GM12875 (cell line): ENCODE measurements around the gene MYH6.

Source experiments
- H3K4me3 ChIP-seq: one replicate; pipeline ENCODE4 v1.5.1; 2011; ENCODE audit warnings: low read depth, low read length, control low read depth
- TF ChIP-seq, protein P1 (sequence below): IDR thresholded peaks from 2 replicates; pipeline ENCODE4 v1.5.1; 2011; ENCODE audit warnings: low read depth, mild to moderate bottlenecking, control low read depth, inconsistent platforms, low read length, moderate library complexity, borderline replicate concordance; ENCODE audit not compliant: insufficient read depth

The MYH6 gene

DNA sequence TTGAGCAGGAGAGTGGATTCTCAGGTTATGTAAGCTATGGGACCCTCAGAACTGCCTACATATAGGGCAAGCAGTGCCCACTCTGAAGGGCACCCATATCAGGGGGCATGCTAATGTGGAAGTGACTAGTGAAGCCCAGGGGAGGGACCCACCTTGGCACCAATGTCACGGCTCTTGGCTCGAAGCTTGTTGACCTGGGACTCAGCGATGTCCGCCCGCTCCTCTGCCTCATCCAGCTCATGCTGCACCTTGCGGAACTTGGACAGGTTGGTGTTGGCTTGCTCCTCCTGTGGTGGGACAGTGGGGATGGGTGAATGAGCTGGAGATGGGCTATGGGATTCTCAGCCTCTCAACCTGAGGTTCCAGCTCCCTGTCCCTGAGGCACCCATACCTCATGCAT is 25.8 kb downstream of the MYH6 start:
- TF ChIP-seq, protein P1, sequence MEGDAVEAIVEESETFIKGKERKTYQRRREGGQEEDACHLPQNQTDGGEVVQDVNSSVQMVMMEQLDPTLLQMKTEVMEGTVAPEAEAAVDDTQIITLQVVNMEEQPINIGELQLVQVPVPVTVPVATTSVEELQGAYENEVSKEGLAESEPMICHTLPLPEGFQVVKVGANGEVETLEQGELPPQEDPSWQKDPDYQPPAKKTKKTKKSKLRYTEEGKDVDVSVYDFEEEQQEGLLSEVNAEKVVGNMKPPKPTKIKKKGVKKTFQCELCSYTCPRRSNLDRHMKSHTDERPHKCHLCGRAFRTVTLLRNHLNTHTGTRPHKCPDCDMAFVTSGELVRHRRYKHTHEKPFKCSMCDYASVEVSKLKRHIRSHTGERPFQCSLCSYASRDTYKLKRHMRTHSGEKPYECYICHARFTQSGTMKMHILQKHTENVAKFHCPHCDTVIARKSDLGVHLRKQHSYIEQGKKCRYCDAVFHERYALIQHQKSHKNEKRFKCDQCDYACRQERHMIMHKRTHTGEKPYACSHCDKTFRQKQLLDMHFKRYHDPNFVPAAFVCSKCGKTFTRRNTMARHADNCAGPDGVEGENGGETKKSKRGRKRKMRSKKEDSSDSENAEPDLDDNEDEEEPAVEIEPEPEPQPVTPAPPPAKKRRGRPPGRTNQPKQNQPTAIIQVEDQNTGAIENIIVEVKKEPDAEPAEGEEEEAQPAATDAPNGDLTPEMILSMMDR, result no peak

DNA sequence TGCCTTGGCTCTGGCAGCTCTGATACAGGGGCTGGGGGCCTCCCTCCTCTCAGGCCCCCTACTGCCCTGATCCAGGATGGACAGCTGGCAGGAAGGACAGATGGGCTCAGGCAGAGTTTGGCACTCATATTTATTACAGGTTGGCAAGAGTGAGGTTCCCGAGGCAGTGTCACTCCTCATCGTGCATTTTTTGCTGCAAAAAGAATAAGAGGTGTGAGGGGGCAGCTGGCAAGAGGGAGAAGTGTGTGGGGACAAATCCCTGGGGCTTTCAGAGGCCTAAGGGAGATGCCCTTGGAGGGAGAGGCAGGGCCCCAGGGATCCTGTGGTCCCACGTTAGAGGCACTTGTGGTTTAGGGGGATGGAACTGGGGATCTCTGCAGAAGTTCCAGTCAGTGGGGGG is 26.2 kb downstream of the MYH6 start:
- H3K4me3 ChIP-seq, result no peak overlapping the region
- TF ChIP-seq, protein P1, result no peak

More for the DNA sequence above, 25.8 kb downstream of the MYH6 start:
- H3K4me3 ChIP-seq, result no peak overlapping the region

DNA sequence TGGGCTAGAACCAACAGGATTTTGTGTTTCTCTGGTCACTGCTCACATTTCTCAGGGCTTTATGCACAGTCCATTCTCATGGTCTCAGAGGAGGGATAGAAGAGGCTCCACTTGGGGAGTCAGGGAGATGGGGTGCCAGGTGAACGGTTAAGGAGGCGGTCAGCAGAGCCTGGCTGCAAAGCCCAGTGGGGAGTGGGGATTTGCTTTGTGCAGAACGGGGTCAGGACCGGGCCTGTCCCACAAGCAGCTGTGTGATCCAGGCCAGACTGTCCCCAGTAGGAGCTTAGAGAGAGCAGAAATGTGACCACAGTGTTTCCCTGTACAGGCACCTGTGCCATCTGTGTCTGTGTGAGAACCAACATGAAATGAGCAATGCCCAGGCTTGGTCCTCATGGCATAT is 27.1 kb downstream of the MYH6 start:
- TF ChIP-seq, protein P1, result no peak
- H3K4me3 ChIP-seq, result no peak overlapping the region

DNA sequence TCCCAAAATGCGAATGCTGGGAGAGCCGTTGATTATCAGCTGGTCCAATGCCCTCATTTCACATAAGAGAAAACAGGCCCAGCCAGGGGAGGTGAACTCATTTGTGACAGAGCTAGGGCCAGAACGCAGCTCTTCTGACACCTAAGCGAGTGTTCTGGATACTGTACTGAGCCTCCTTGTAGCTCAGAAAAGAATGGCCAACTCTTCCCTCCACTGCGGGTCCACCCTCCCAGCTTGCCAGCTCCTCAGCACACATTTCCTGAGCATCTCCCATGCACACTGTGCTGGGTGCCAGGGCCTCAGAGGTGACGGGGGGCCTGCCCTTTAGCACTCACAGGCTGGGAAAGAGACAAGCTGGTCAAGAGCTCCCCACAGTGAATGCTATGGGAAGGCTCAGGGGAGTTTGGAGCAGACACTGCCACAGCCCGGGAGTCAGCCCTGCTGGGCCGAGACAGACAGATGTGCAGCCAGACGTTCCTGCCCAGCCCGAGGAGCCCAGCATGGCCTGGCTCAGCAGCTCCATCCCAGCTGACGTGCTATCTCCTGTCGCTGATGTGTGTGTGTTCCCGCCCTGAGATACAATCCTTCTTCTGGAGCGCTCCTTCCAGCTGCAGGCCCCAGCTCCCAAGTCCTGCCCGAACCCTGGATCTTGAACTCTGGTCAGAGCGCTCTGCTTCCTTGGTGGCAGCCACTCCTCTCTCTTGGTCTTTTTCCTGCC is 27.7 kb downstream of the MYH6 start:
- H3K4me3 ChIP-seq, result no peak overlapping the region
- TF ChIP-seq, protein P1, result no peak

DNA sequence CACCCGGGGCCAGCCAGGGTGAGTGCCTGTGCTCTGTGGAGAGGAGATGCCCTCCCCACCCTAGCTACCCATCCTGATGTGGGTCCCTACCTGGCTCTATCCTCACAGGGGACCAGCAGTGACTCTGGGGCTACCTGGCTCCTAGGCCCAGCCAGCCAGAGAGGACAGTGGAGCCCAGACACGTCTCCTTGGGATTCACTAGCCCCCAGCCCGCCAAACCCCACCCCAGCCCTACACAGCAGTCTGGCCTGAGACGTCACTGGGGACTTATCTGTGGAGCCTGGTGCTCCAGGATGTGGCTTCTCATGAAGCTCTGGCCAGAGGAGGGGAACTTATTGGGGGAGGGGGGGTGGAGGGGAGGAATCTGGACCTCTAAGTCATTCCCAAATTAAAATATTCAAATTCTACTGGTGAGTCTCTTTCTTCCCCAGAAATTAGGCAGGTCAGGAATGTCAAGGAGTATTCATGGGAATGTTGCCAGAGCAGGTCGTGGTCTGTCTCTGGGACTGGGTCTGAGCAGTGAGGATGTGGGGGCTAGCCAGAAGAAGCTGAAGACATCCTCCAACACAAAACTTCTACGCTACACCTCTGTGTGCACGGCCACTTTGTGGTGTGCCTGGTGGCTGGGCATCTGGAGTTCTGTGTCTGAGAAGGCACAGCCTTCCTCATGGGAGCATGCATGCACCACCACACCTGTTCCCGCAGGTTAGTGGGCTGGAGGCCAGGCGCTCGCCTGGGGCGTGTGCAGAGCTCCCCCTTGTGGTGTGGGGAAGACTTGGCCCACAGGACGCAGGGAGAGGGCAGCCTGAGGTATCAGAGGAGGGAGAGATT is 28.5 kb downstream of the MYH6 start:
- H3K4me3 ChIP-seq, result no peak overlapping the region
- TF ChIP-seq, protein P1, result peak; percentile 98

DNA sequence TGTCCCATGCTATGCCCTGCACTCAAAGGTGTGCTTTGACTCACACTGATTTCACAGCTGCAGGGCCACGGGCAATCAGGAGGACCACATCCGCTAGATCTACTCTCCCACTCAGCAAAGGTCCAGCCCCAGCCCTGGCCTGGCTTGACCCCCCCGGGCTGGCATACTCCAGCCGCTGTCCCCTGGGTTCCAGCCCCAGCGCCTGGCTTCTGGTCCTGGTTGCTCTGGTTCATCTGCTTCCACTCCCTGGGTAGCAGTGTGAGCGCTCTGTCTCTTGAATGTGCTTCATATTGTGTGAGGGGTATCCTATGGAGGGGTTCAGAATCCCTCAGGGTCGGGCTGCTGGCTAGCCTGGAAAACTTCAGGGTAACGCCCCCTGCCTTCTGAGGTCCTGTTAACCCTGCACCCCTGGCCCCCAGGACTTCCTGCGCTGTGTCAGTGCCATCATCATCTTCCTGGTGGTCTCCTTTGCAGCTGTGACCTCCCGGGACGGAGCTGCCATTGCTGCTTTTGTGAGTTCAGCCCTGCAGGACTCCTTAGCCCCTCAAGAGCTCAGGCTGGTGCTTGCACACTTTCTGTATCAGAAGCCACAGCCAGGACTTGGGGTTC is 29.4 kb downstream of the MYH6 start:
- TF ChIP-seq, protein P1, result no peak
- no peak overlapping the region for H3K4me3 ChIP-seq
